ENCODE results near the gene PGA3.

DNA sequence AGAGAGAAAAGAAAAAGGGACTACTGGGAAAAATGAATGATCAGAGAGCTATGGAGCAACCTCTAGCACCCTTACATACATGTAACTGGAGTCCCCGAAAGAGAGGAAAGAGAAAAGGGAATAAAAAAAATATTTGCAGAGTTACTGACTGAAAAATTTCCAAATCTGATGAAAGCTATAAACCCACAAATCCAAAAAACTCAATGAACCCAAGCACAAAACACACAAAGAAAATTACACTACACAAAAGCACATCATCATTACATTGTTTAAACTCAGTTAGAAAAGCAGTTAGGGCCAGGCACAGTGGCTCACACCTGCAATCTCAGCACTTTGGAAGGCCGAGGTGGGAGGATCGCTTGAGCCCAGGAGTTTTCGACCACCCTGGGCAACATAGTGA lies 48.8 kb upstream of the PGA3 start:
- no peak for TF ChIP-seq YY1 (IDR thresholded peaks at IDR 0.05; ENCODE audit: insufficient read depth, insufficient read length)
- TF ChIP-seq ZNF274 (IDR thresholded peaks at IDR 0.05; ENCODE audit: low read depth, low read length), result no peak

Data from NT2/D1 (cell line).